A549 (cell line): ENCODE data around the gene DBNDD2.

Experiments used
- NPAS2 ChIP-seq: fragments of 250-450 bp; sonication (Bioruptor Pico); IDR thresholded peaks from 2 replicates; pipeline ENCODE4 v1.8.0; 2022; ENCODE audit warnings: mild to moderate bottlenecking, moderate library complexity, borderline replicate concordance
- SMC3 ChIP-seq: fragments of >200 bp; sonication (Bioruptor Twin); formaldehyde crosslinking; IDR thresholded peaks from 3 replicates; pipeline ENCODE4 v1.6.1; 2018; ENCODE audit warnings: inconsistent platforms
- TF ChIP-seq, protein P1 (sequence below): fragments of >200 bp; sonication (Bioruptor Twin); formaldehyde crosslinking; IDR thresholded peaks from 3 replicates; pipeline ENCODE4 v1.5.1; 2016

DNA sequence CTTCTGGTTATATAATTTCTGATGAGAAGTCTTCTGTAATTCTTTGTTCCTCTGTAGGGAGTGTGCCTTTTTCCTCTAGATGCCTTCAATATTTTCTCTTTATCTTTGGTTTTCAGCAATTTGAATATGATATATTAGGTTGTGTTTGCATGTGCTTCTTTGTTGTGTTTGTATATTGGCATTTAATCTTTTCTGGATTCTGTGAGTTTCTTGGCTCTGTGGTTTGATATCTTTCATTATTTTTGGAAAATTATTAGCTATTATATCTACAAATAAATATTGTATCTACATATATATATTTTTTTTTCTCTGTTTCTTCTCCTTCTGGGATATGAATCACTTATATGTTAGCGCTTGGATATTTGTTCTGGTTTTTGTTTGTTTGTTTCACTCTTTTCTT lies 9.1 kb upstream of the DBNDD2 start:
- TF ChIP-seq, protein P1, sequence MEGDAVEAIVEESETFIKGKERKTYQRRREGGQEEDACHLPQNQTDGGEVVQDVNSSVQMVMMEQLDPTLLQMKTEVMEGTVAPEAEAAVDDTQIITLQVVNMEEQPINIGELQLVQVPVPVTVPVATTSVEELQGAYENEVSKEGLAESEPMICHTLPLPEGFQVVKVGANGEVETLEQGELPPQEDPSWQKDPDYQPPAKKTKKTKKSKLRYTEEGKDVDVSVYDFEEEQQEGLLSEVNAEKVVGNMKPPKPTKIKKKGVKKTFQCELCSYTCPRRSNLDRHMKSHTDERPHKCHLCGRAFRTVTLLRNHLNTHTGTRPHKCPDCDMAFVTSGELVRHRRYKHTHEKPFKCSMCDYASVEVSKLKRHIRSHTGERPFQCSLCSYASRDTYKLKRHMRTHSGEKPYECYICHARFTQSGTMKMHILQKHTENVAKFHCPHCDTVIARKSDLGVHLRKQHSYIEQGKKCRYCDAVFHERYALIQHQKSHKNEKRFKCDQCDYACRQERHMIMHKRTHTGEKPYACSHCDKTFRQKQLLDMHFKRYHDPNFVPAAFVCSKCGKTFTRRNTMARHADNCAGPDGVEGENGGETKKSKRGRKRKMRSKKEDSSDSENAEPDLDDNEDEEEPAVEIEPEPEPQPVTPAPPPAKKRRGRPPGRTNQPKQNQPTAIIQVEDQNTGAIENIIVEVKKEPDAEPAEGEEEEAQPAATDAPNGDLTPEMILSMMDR, result no peak
- TF ChIP-seq NPAS2 (no peak), SMC3 (no peak)
